GM19395 (cell line): Measurements from ENCODE around the gene DCDC2.
"Not testable (repeated sequence)": the region's sequence is repeated elsewhere in the genome, so short reads cannot be mapped to it uniquely, and the experiment has no call there.

Experiments
- ATAC-seq: cut with Tn5 transposase; IDR thresholded peaks from one replicate; pipeline ENCODE4 v1.9.1; 2021; ENCODE audit warnings: mild to moderate bottlenecking, moderate library complexity; ENCODE audit not compliant: unreplicated experiment

DCDC2 gene

DNA sequence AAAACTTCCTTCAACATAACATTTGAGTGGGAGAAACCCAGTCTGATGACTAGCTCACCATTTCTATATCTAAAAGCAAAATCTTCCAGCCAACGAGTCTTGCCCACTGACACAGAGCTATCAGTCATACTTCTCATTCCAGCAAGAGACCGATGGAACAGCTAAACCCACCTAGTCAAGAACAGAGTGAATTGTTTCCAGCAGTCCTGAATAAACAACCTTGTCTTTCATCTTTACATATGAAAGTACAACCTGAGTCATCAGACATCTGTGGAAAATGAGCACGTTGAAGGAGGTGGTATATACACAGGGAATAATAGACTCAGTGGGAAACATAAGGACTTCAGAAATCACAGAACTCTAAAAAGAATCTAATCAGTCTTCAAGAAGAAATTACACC is 208.0 kb downstream of the DCDC2 start:
- no peak for ATAC-seq

DNA sequence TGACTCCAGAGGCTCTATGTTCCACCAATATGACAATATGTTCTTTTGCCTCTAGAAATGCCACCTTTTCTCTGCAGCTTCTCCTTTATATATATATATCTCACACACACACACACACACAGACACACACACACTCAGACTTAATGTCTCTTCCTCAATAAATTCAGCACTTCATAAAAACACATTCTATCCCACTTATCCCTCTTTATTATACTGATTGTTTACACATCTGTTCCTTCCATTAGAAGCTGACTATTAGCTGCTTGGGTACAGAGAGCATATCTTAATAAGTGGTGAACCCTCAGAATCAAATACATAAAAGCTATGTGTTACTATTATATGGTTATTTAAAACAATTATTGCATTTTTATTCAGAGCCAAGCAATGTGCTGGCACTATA is 208.6 kb downstream of the DCDC2 start:
- no peak for ATAC-seq

DNA sequence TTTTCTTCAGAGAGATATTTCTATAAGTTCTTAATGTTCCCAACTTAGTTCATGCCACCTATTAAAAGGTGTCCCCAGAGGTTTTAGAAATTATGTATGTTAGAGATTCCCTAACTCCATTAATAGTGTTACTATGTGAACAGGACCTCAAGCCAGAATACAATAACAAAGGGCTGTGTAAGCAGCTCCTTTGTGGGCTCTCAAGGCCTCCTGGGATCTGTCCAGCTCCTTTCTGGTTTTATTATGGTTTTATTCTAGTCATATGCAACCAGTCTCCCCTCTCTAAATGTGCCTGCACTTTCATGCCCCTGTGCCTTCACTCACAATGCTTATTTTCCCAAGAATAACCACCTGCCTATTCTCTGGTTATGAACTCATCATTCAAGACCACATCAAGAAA is 209.2 kb downstream of the DCDC2 start:
- no peak for ATAC-seq

DNA sequence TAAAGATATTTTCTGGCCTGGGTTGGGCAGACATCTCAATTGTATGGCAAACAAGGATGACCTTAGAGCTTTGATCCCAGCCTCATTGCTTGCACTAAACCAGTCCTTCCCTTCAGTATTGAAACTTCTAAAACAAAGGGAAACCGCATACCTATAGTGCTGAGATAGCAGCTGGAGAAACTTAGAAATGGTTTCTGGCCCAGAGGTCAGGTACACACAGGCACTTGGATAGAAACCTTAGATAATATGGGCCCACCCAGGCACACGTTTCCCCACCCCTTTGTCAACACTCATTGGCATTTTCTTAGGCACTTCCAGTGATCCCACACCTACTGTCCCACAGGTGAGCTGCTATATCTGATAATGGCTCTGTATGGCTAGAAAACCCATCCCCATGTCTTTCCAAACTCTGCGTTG is 209.7 kb downstream of the DCDC2 start:
- no peak for ATAC-seq

DNA sequence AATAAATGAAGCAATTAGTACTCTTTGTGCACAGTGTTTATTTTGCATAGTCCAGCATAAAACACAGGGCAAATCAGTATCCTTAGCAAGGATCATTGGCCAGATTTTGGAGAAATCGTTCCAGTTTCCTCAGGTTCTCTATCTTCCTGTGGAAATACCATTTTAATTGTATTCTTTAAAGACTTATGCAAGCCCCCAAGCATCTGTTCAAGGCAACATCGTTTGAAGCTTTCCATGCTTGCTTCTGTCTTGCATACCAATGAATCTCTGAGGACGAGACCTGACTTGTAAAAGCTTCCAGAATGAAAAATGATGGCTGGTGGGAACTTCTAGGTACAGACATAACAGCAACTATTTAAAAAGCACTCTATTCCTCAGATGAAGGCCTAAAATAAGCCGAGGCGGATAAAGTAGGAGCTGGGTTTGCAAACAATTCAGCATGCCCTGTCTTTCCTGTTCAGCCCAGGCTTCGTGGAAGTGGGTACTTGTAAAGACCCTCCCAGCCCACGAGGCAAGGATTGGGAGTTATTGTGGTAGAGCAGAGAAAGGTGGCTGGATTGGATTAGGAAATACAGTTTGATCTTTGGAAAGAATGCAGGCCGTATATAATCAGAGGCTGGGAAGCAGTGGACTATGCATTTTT is 210.2 kb downstream of the DCDC2 start:
- no peak for ATAC-seq

DNA sequence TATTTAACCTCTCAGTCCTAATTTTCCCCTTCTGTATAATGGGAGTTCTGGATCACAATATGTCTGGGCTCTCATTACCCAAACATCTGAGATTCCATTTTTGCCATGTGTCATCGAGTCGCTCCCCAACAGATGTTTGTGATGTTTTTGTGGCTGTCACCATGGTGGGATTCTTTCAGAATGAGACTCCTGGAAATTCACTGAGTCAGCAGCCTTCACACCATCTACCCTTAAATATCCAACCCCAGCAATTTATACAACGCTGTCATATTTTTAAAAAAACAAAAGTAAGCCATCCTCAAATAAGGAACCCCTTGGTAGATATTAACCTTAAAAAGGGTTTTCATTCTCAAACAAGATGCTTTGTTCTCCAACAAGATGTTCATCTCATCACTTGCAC is 211.0 kb downstream of the DCDC2 start:
- no peak for ATAC-seq

DNA sequence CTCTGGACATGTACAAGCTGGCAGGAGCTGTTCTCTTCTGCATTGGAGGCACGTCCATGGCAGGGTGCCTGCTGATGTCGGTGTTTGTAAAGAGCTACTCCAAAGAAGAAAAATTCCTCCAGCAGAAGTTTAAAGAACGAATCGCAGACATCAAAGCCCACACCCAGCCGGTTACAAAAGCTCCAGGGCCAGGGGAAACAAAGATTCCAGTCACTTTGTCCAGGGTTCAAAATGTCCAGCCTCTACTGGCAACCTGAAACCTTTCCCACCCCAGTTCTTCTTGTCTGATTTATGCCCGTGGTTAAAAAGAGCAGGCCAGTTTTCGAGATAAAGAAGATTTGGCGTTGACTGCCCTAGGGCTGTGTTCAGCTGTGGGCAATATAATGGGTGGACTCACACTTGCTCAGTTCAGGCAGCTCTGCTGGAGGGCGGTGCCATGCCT is 212.1 kb downstream of the DCDC2 start:
- ATAC-seq: no peak

DNA sequence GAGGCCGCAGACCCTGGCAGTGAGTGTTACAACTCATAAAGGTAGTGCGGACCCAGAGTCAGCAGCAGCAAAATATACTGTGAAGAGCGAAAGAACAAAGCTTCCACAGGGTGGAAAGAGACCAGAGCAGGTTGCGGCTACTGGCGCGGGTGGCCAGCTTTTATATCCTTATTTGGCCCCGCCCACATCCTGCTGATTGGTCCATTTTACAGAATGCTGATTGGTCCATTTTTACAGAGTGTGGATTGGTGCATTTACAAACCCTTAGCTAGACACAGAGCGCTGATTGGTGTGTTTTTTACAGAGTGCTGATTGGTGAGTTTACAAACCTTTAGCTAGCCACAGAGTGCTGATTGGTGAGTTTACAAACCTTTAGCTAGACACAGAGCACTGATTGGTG is 215.1 kb downstream of the DCDC2 start:
- ATAC-seq: not testable (repeated sequence)

DNA sequence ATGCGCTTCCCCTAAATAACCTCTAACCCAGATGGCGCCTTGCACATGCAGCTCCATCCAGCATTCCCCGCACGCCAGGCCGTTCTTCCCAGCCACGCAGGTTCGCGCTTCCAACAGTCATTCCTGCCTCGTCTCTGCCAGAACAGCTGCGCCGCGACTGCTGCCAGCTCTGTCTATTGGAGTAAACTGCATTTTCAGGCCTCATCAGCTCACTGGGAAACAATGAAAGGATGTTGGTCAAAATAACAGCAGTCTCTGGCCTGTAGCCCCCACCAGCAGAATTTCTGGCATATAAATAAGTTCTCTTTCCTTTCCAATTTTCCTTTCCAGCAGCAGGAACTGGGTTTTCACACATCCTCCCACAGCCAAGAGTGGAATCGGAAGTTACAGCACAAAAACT is 217.3 kb downstream of the DCDC2 start:
- no peak for ATAC-seq

DNA sequence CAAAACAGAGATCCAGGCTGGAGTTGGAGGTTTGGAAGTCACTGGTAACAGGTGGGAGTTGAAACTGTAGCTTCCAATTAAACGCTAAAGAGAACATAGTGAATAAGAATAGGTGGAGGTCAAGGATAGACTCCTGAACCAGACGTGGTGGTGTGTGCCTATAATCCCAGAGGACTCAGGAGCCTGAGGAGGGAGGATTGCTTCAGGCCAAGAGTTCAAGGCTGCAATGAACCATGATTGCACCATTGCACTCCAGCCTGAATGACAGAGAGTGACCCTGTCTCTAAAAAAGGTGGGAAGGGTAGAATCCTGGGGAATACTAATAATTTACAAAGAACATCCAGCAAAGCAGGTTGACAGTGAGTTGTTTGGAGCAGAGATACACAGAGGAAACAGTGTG is 218.2 kb downstream of the DCDC2 start:
- no peak for ATAC-seq

DNA sequence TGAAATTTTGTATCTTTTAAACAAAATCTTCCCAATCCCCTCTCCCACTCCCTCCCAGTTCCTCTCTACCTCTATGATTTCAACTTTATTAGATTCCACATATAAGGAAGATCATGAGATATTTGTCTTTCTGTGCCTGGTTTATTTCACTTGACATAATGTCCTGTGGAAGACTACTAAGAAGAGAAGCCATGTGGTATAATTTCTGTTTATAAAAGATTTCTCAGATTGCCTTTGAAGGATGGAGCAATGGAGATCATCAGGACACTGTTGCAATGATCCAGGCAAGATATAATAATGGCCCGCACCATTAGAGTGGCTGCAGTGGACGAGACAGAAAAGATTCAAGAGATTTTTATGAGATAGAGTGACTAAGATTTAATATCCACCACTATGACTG is 218.8 kb downstream of the DCDC2 start:
- no peak for ATAC-seq

DNA sequence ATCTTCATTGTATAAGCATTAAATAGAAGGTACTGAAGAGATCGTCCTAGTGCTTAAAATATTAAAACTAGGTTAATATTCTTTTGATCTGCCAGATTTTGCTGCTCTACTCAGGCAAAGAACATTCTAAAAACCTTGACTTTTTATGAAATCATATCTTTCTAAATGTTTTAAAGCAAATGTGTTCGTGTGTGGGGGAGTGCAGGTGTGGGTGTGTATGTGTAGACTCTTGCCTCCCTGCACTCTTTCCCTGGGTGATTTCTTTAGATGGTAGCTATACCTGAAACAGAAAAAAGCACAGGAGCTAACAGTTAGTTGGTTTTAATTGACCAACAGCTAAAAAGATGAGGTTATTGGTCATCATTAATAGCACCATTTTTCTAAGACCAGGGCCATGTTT is 226.1 kb downstream of the DCDC2 start:
- ATAC-seq: no peak

DNA sequence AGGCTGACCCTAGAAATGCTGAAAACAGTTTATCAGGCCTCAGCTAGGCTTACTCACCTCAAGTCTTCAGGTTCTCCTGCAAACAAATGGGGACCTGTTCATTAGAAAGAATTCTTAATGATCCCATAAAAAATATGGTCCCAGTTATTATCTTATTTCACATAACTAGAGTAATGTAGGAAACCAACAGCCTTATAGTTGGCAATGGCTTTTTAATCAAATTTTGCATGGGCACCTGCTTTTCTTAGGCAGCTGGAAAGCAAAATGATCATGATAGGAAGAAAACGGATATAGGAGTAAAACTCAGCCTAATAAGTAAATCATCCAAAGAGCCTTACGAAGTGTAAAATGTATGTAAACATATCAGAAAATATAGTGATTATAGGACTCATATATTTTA is 230.5 kb downstream of the DCDC2 start:
- ATAC-seq: no peak

DNA sequence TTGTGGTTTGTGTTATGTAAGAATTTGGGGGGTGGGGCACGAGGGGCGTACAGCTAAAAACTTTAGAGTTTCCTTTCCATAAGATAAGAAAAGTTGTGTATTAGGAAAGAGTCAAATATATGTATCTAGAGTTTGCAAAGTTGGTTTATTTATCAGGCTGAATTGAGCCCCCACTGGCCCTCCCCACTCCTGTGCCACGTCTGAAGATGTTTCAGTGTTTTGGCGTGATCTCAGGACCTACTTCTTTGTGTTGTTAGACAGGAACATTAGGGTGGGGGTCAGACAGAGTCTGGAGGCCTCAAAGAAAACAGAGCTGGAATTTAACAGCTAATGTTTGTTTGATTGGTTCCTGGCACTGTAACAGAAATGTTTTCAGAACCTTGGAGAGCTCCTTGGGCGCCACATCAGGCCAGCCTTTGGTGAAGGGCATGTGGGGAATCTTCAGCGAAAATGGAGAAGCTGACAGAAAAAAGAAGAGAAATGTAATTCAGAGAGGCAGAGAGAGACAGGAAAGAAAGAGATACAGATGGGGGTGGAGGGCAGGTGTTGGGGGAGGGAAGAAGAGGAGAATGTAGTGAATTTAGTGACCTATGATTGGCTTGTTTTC is 231.2 kb downstream of the DCDC2 start:
- peak; percentile 78 for ATAC-seq

DNA sequence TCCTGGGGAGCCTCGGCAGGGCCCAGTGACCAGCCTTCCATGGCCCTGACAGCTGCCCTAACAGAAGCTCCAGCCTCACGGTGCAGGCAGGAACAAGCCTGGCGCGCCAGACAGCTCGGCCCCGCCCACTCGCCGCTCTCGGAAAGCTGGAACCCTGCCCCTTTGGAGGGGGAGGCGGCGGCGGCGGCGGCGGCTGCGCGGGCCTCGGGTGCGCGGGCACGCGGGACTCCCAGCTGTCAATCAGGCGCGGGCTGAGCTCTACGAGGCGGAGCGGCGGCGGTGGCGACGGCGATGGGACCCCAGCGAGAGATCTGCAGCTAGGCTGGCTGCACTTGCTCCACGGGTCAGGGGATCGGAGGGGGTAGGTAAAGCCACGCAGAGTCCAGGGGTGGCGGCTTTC is 231.9 kb downstream of the DCDC2 start, which contains the start of gene NRSN1:
NRSN1 (plus strand) TSS at position 236 of the 400 bp plus-strand sequence. CDS start 8,113 bp downstream, outside the sequence.
- ATAC-seq: no peak

DNA sequence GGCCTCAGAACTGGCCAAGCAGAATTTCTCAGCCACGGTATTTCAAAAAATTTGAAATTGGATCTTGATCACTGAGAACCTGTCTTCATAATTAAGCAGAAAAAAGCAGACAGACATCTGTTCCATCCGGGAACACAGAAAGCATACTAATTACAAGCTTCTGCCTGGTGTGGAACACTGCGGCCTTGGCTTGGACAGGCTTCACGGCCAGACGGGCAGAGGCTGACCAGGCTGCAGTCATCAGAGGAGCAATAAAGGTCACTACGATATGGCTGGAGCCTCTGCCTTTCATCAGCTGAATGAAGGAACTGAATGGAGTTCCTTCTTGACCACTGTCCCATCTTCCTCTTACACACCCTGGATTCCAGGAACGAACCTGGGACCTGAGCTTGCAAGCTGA is 235.7 kb downstream of the DCDC2 start:
- ATAC-seq: no peak
